Ascending aorta (tissue), 2 donors: ENCODE data around the gene PEX3. TPM values are rescaled to one million over a fixed set of nuclear protein-coding genes. Genes with fewer than 3 reads are reported as not detected.

Source experiments
- DNase-seq, 2 donors: peaks; one replicate each; pipeline ENCODE4 v3.0.0-alpha.2; 2019; ENCODE audit warnings: low spot score in 2 of 2
- H3K27ac ChIP-seq, 2 donors: fragments of 200-600 bp; sonication (generic); one replicate each; pipeline ENCODE4 v1.5.1; 2016 to 2017; ENCODE audit warnings: mild to moderate bottlenecking in 1 of 2
- H3K27me3 ChIP-seq: fragments of 200-600 bp; sonication (generic); one replicate; pipeline ENCODE4 v1.5.1; 2017
- H3K36me3 ChIP-seq, 2 donors: fragments of 200-600 bp; sonication (generic); one replicate each; pipeline ENCODE4 v1.5.1; 2016
- H3K4me1 ChIP-seq, 2 donors: fragments of 200-600 bp; sonication (generic); one replicate each; pipeline ENCODE4 v1.5.1; 2016 to 2017; ENCODE audit warnings: mild to moderate bottlenecking in 1 of 2
- H3K4me3 ChIP-seq, 2 donors: fragments of 200-600 bp; sonication (generic); one replicate each; pipeline ENCODE4 v1.5.1; 2016 to 2017; ENCODE audit warnings: mild to moderate bottlenecking in 1 of 2
- H3K9me3 ChIP-seq, 2 donors: fragments of 200-600 bp; sonication (generic); one replicate each; pipeline ENCODE4 v1.5.1; 2016
- CTCF ChIP-seq, 3 experiments: fragments of 200-600 bp in 2 of 3; fragments of 450-650 bp in 1 of 3; sonication (generic) in 2 of 3; IDR thresholded peaks; one replicate each; pipeline ENCODE4 v1.5.1; 2016 to 2019; ENCODE audit warnings: antibody characterized with exemption in 3 of 3, mild to moderate bottlenecking in 1 of 3, moderate library complexity in 1 of 3
- intact Hi-C: fragments of 100-400 bp; cut with DNase I; formaldehyde crosslinking; loops from one replicate; pipeline ENCODE4 v1.15.1; 2023
- total RNA-seq: library from RNA; depleted of rRNA; stranded (reverse); fragments of >200 nt; gene quantifications from one replicate; pipeline ENCODE4 v1.1.0, GENCODE V29; 2016

Gene PEX3
- total RNA-seq, 1 donor from 2014 or later = 0.96 TPM

GRCh38 chr6:143515766-143516355 is 65.3 kb downstream of the PEX3 start:
- Histone ChIP-seq H3K27me3 (no peaks in the 10 kb centered on the region), H3K4me1 (peaks cover 5 to 9% of the 10 kb centered on the region in 2 donors), H3K4me3 (no peak overlapping the region), H3K36me3 (no peaks in the 10 kb centered on the region), H3K27ac (no peak overlapping the region), H3K9me3 (no peaks in the 10 kb centered on the region)
- TF ChIP-seq CTCF (IDR thresholded peaks at IDR 0.05) = no peak
- DNase-seq = no peak
- intact Hi-C loops = no loop called here

GRCh38 chr6:143516690-143517446 is 66.3 kb downstream of the PEX3 start:
- intact Hi-C loops = no loop called here
- no peak for TF ChIP-seq CTCF (IDR thresholded peaks at IDR 0.05)
- Histone ChIP-seq H3K9me3 (no peaks in the 10 kb centered on the region), H3K4me3 (no peak overlapping the region), H3K27ac (no peak overlapping the region), H3K36me3 (no peaks in the 10 kb centered on the region), H3K27me3 (no peaks in the 10 kb centered on the region), H3K4me1 (peaks cover 5 to 9% of the 10 kb centered on the region in 2 donors)
- DNase-seq = no peak

DNA sequence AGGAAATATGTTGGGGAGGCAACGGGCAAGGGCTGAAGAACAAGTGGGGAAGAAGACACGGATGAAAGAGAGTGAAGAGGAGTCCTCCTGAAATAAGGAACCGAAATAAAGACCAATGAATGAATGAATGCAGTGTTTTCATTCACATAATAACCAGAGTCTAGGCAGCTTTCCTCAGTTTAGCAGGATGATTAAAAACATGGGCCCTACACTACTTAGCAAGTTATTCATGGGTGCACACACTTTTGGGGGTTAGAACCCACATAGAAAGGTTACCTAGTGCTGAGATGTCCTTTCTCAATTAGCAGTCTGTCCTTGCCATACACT is 66.8 kb downstream of the PEX3 start:
- Histone ChIP-seq H3K4me1 (peaks cover 5 to 9% of the 10 kb centered on the region in 2 donors), H3K27me3 (no peaks in the 10 kb centered on the region), H3K27ac (no peak overlapping the region), H3K9me3 (no peaks in the 10 kb centered on the region), H3K4me3 (no peak overlapping the region), H3K36me3 (no peaks in the 10 kb centered on the region)
- no peak for TF ChIP-seq CTCF (IDR thresholded peaks at IDR 0.05)
- DNase-seq = no peak
- intact Hi-C loops = no loop called here

DNA sequence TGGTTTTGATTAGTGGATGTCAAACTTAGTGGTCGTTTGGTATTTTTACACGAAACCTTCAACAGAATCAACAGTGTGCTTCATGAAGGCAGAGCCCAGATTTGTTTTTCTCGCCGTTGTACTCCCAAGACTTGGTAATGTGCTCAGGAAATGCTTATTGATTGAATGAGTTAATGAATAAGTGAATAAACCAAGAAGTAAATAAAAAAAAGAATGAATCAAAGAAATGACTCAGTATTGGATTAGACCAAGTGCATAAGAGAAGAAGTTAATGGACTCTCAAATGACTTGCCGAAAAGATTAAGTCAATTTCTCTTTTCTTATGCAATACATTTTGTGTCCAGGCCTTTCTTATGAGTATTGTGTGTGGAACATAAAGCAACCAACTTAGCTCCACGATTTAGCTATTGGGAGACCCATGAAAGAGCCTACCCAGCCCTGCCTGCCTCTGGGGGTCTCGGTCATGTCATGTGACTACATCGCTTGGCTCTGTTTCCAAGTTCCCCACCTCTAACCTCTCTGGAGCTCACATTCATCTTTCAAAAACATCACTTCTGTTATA is 71.5 kb downstream of the PEX3 start:
- H3K36me3 ChIP-seq = no peaks in the 10 kb centered on the region
- intact Hi-C loops = no loop called here
- H3K4me1 ChIP-seq = no peaks in the 10 kb centered on the region
- no peak for TF ChIP-seq CTCF (IDR thresholded peaks at IDR 0.05)
- no peaks in the 10 kb centered on the region for H3K9me3 ChIP-seq
- no peak for DNase-seq
- H3K27ac ChIP-seq = no peak overlapping the region
- no peak overlapping the region for H3K4me3 ChIP-seq
- H3K27me3 ChIP-seq = no peaks in the 10 kb centered on the region

- no peak for DNase-seq
- no peaks in the 10 kb centered on the region for H3K27me3 ChIP-seq
- intact Hi-C loops = no loop called here
Measured at GRCh38 chr6:143525356-143525755, 74.8 kb downstream of the PEX3 start.

More at GRCh38 chr6:143525356-143525755, 74.8 kb downstream of the PEX3 start:
- no peak for TF ChIP-seq CTCF (IDR thresholded peaks at IDR 0.05)
- Histone ChIP-seq H3K4me3 (no peak overlapping the region), H3K4me1 (no peaks in the 10 kb centered on the region), H3K36me3 (no peaks in the 10 kb centered on the region), H3K9me3 (no peaks in the 10 kb centered on the region), H3K27ac (no peak overlapping the region)
